Endothelial cell of umbilical vein (primary cell): ENCODE data around the gene ADGRD2. TPM values are rescaled to one million over a fixed set of nuclear protein-coding genes. Genes with fewer than 3 reads are reported as not detected.
A peak's percentile ranks its signal among the peaks of the same experiment; 100 is the strongest.

Experiments used
- BruUV-seq: library from RNA; stranded (reverse); fragments of 400-500 nt; replicated peaks from 2 replicates; lab custom pipeline; 2021; lab: Mats Ljungman, UMichigan
- CTCF ChIA-PET: fragments of 300-600, 350-600 bp; sonication (Branson Sonifier 250); formaldehyde crosslinking; loops from one replicate; lab custom pipeline; 2021; ENCODE audit warnings: antibody characterized with exemption, inconsistent platforms; lab: Charles Lee
- POLR2A ChIA-PET: fragments of 300-600, 350-600 bp; sonication (Branson Sonifier 250); formaldehyde crosslinking; loops from one replicate; lab custom pipeline; 2021; ENCODE audit warnings: antibody characterized with exemption, inconsistent platforms; lab: Charles Lee
- DNase-seq: peaks from one replicate; pipeline ENCODE4 v3.0.0-alpha.2; 2011; ENCODE audit warnings: low read depth, low spot score
- FAIRE-seq: peaks from 2 replicates; lab custom pipeline; 2011; peaks lifted over from hg19 to GRCh38; lab: Jason Lieb, UNC
- H2AFZ ChIP-seq: 2 replicates; pipeline ENCODE4 v1.6.0; 2012; ENCODE audit warnings: low read depth, low read length, control low read depth, inconsistent platforms
- H3K27ac ChIP-seq: 2 replicates; pipeline ENCODE4 v1.5.1; 2011; ENCODE audit warnings: low read depth, mild to moderate bottlenecking, control low read depth, low read length, moderate library complexity; ENCODE audit not compliant: insufficient read depth
- H3K27me3 ChIP-seq, 2 experiments: 2 replicates each; pipeline versions ENCODE4 v1.6.0 to v1.6.1; 2011; ENCODE audit warnings: low read length in 2 of 2, mixed read lengths in 1 of 2; ENCODE audit not compliant: control insufficient read depth in 2 of 2, insufficient read depth in 2 of 2
- H3K36me3 ChIP-seq, 2 experiments: 2 replicates in 1 of 2; 3 replicates in 1 of 2; pipeline ENCODE4 v1.5.1; 2011; ENCODE audit warnings: low read length in 2 of 2, mild to moderate bottlenecking in 1 of 2, moderate library complexity in 1 of 2; ENCODE audit not compliant: control insufficient read depth in 2 of 2, insufficient read depth in 2 of 2; ENCODE audit errors: extremely low read depth in 1 of 2
- H3K4me1 ChIP-seq: 3 replicates; pipeline ENCODE4 v1.5.1; 2011; ENCODE audit warnings: mild to moderate bottlenecking, low read length; ENCODE audit not compliant: control insufficient read depth, insufficient read depth; ENCODE audit errors: extremely low read depth
- H3K4me2 ChIP-seq: 2 replicates; pipeline ENCODE4 v1.6.1; 2011; ENCODE audit warnings: low read length, control low read depth, mixed read lengths; ENCODE audit not compliant: insufficient read depth
- H3K4me3 ChIP-seq, 3 experiments: fragments of 200-600 bp in 1 of 3; sonication (generic), shearing (Covaris generic) in 1 of 3; replicated peaks in 1 of 3; 2 replicates each; pipeline ENCODE4 v1.5.1; 2011 to 2016; ENCODE audit warnings: control low read depth in 3 of 3, low read length in 3 of 3, mild to moderate bottlenecking in 2 of 3, inconsistent platforms in 1 of 3, low read depth in 1 of 3, moderate library complexity in 1 of 3; ENCODE audit not compliant: insufficient read depth in 1 of 3
- H3K79me2 ChIP-seq: 2 replicates; pipeline ENCODE4 v1.6.0; 2012; ENCODE audit warnings: low read length, inconsistent platforms; ENCODE audit not compliant: control insufficient read depth, insufficient read depth
- H3K9ac ChIP-seq: replicated peaks from 2 replicates; pipeline ENCODE3; 2011; ENCODE audit warnings: low read length, control low read depth; ENCODE audit not compliant: insufficient read depth; ENCODE audit errors: extremely low read depth
- H3K9me1 ChIP-seq: replicated peaks from 3 replicates; pipeline ENCODE4 v1.6.0; 2011; ENCODE audit warnings: mild to moderate bottlenecking, low read length; ENCODE audit not compliant: control insufficient read depth, insufficient read depth; ENCODE audit errors: extremely low read depth
- H3K9me3 ChIP-seq: replicated peaks from 2 replicates; pipeline ENCODE4 v1.5.1; 2012; ENCODE audit warnings: low read length, inconsistent platforms; ENCODE audit not compliant: control insufficient read depth, insufficient read depth
- H4K20me1 ChIP-seq: replicated peaks from 2 replicates; pipeline ENCODE3; 2011; ENCODE audit warnings: mild to moderate bottlenecking, low read length; ENCODE audit not compliant: control insufficient read depth, insufficient read depth; ENCODE audit errors: extremely low read depth
- FOS ChIP-seq: IDR thresholded peaks from 2 replicates; pipeline ENCODE4 v1.6.1; 2011; ENCODE audit warnings: mild to moderate bottlenecking, low read length, moderate library complexity, borderline replicate concordance; ENCODE audit not compliant: insufficient read depth
- GATA2 ChIP-seq: IDR thresholded peaks from 2 replicates; pipeline ENCODE4 v1.7.0; 2011; ENCODE audit warnings: low read depth, mild to moderate bottlenecking, moderate library complexity, mixed read lengths, low read length; ENCODE audit not compliant: insufficient read length, insufficient read depth
- JUN ChIP-seq: IDR thresholded peaks from 2 replicates; pipeline ENCODE4 v1.6.1; 2011; ENCODE audit warnings: borderline replicate concordance, low read depth; ENCODE audit not compliant: insufficient read length, insufficient read depth
- POLR2A ChIP-seq: IDR thresholded peaks from 2 replicates; pipeline ENCODE4 v1.6.1; 2012; ENCODE audit warnings: low read depth, mild to moderate bottlenecking, control low read depth, low read length
- POLR2AphosphoS5 ChIP-seq: IDR thresholded peaks from 2 replicates; pipeline ENCODE4 v1.6.1; 2012; ENCODE audit warnings: low read depth, mild to moderate bottlenecking, control low read depth, low read length, moderate library complexity; ENCODE audit not compliant: insufficient read depth
- dilution Hi-C: fragments of 300-500 bp; cut with MboI; formaldehyde crosslinking; loops from one replicate; pipeline ENCODE4 v1.15.0; 2019; ENCODE audit warnings: low sequenced_read_pairs; ENCODE audit not compliant: extremely low pct_ligation_motif_present
- intact Hi-C: fragments of 100-400 bp; cut with micrococcal nuclease; formaldehyde crosslinking; loops from one replicate; pipeline ENCODE4 v1.10.0; 2022
- polyA plus RNA-seq, 4 experiments: library from polyadenylated mRNA; depleted of rRNA in 3 of 4; stranded (reverse) in 3 of 4; unstranded in 1 of 4; fragments of >200 nt; gene quantifications; 2 replicates each; pipeline versions ENCODE4 v1.2.1 to v1.2.3, GENCODE V29; 2011 to 2012; ENCODE audit warnings: missing spikeins in 1 of 4
- total RNA-seq: library from RNA; stranded (reverse); gene quantifications from 2 replicates; pipeline ENCODE4 v1.2.3, GENCODE V29; 2021
- TF ChIP-seq, protein P1 (sequence below), 2 donors: IDR thresholded peaks; 1 replicate in 1 of 2; 2 replicates in 1 of 2; pipeline ENCODE4 v1.5.1; 2011; ENCODE audit warnings: low read length in 2 of 2, mild to moderate bottlenecking in 2 of 2, moderate library complexity in 2 of 2, control low read depth in 1 of 2, inconsistent platforms in 1 of 2, low read depth in 1 of 2; ENCODE audit not compliant: insufficient read depth in 1 of 2; ENCODE audit errors: extremely low read depth in 1 of 2

ADGRD2 gene
- total and polyA plus RNA-seq, 2 donors (not counting 3 experiments of a cell fraction or from before 2014, with no cell fraction given), result not detected

DNA sequence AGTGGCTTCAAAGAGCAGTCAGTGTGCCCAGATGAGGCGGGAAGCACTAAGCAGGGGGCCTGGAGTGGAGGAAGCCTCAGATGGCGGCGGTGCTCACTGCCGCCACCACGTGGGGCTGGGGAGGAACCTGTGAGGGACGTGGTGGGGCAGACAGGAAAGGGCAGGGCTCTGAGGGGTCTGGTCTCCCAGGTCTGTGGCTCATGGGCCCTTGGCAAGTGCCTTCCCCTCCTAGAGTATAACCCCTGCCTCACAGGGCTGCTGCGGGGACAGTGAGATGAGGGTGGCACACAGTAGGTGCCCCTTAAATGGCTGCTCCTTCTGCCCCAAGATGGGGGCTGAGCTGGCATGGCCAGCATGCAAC is 30.4 kb downstream of the ADGRD2 start:
- no peaks in the 10 kb centered on the region for H3K79me2 ChIP-seq
- FAIRE-seq, result peak; percentile 57
- no peak overlapping the region for H3K4me2 ChIP-seq
- no peaks in the 10 kb centered on the region for H4K20me1 ChIP-seq
- dilution Hi-C loops, result no loop called here
- CTCF ChIA-PET, result interaction anchor here (1.1 to 1.2 kb wide), 2 partner anchors 56 to 62 kb away, joined by 3 to 6 read pairs; no protein-coding TSS in a partner anchor
- H3K4me3 ChIP-seq, result no peak overlapping the region
- no TSS peak for BruUV-seq
- peaks cover 20 to 35% of the 10 kb centered on the region in 2 experiments for H3K27me3 ChIP-seq
- H3K27ac ChIP-seq, result no peak overlapping the region
- intact Hi-C loops, result loop anchor here (1.0 kb wide), 1 partner anchor 61 kb away; no protein-coding TSS in a partner anchor
- no peak for TF ChIP-seq POLR2AphosphoS5
- TF ChIP-seq JUN, result no peak
- no peak for TF ChIP-seq POLR2A
- no peak for TF ChIP-seq GATA2
- TF ChIP-seq, protein P1, sequence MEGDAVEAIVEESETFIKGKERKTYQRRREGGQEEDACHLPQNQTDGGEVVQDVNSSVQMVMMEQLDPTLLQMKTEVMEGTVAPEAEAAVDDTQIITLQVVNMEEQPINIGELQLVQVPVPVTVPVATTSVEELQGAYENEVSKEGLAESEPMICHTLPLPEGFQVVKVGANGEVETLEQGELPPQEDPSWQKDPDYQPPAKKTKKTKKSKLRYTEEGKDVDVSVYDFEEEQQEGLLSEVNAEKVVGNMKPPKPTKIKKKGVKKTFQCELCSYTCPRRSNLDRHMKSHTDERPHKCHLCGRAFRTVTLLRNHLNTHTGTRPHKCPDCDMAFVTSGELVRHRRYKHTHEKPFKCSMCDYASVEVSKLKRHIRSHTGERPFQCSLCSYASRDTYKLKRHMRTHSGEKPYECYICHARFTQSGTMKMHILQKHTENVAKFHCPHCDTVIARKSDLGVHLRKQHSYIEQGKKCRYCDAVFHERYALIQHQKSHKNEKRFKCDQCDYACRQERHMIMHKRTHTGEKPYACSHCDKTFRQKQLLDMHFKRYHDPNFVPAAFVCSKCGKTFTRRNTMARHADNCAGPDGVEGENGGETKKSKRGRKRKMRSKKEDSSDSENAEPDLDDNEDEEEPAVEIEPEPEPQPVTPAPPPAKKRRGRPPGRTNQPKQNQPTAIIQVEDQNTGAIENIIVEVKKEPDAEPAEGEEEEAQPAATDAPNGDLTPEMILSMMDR (IDR thresholded peaks at IDR 0.05; ENCODE audit: extremely low read depth in 1 of 2, insufficient read depth in 1 of 2, low read depth in 1 of 2, low read length in 2 of 2), result peak; percentile 41 to 50
- H2AFZ ChIP-seq, result no peak overlapping the region
- H3K9me3 ChIP-seq, result no peaks in the 10 kb centered on the region
- POLR2A ChIA-PET, result no interaction called here
- H3K9me1 ChIP-seq, result no peaks in the 10 kb centered on the region
- H3K9ac ChIP-seq, result no peak overlapping the region
- no peaks in the 10 kb centered on the region for H3K4me1 ChIP-seq
- DNase-seq, result peak; percentile 14
- H3K36me3 ChIP-seq, result no peaks in the 10 kb centered on the region

DNA sequence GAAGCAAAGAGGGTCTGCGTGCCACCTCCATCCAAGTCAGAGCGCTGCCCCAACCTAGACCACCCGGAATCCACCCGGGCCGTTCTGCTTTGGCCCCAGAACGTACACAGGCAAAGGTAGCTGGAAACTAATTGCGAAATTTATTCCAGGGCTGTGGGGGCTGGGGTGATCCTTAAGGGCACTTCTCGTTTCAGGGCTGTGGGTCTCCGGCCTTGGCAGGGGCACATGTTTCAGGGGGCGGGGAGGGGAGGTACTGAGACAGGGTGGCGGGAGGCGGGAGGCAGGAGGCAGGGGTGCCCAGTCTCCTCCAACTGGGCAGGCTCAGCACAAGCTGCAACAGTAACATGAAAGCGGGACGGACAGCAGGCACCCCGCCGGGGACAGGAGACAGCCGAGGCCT is 30.9 kb downstream of the ADGRD2 start:
- TF ChIP-seq FOS, result no peak
- H3K4me1 ChIP-seq, result no peaks in the 10 kb centered on the region
- no peak for DNase-seq
- H3K79me2 ChIP-seq, result no peaks in the 10 kb centered on the region
- ChIA-PET CTCF (interaction anchor here (1.2 kb wide), 1 partner anchor 62 kb away, joined by 6 read pairs; no protein-coding TSS in a partner anchor), POLR2A (no interaction called here)
- H3K9ac ChIP-seq, result no peak overlapping the region
- H4K20me1 ChIP-seq, result no peaks in the 10 kb centered on the region
- H2AFZ ChIP-seq, result no peak overlapping the region
- no peak overlapping the region for H3K4me3 ChIP-seq
- H3K4me2 ChIP-seq, result no peak overlapping the region
- peaks cover 22 to 38% of the 10 kb centered on the region in 2 experiments for H3K27me3 ChIP-seq
- intact Hi-C loops, result no loop called here
- dilution Hi-C loops, result no loop called here
- no peaks in the 10 kb centered on the region for H3K9me1 ChIP-seq
- BruUV-seq, result no TSS peak
- H3K36me3 ChIP-seq, result no peaks in the 10 kb centered on the region
- H3K9me3 ChIP-seq, result no peaks in the 10 kb centered on the region
- no peak overlapping the region for H3K27ac ChIP-seq
- no peak for FAIRE-seq
